WTC11 (cell line): ENCODE data around the gene DNPEP. TPM values are rescaled to one million over a fixed set of nuclear protein-coding genes. Genes with fewer than 3 reads are reported as not detected.

Experiments
- ATAC-seq: fragments of 200-7000 bp; cut with Tn5 transposase; 2 replicates; pipeline ENCODE4 v1.10.0; 2021; ENCODE audit warnings: mild to moderate bottlenecking, moderate library complexity
- CTCF ChIA-PET: fragments of 300-600 bp; sonication (Branson Sonifier 250); formaldehyde crosslinking; loops from one replicate; lab custom pipeline; 2021; ENCODE audit warnings: antibody characterized with exemption; lab: Charles Lee
- POLR2A ChIA-PET: fragments of 350-600 bp; sonication (Branson Sonifier 250); formaldehyde crosslinking; loops from one replicate; lab custom pipeline; 2021; ENCODE audit warnings: antibody characterized with exemption; lab: Charles Lee
- DNase-seq: peaks from one replicate; pipeline ENCODE4 v3.0.0; 2021; ENCODE audit warnings: low spot score
- H3K27ac Mint-ChIP-seq: 2 replicates; pipeline ENCODE4 v1.8.0; 2021; ENCODE audit warnings: mixed read lengths
- H3K27me3 Mint-ChIP-seq: 2 replicates; pipeline ENCODE4 v1.8.0; 2021; ENCODE audit warnings: low read depth, mild to moderate bottlenecking, moderate library complexity, mixed read lengths
- H3K36me3 Mint-ChIP-seq: 2 replicates; pipeline ENCODE4 v1.8.0; 2021; ENCODE audit warnings: mixed read lengths
- H3K4me1 Mint-ChIP-seq: 2 replicates; pipeline ENCODE4 v1.8.0; 2022; ENCODE audit warnings: mixed read lengths
- H3K4me3 Mint-ChIP-seq: 2 replicates; pipeline ENCODE4 v1.8.0; 2021; ENCODE audit warnings: mild to moderate bottlenecking, moderate library complexity, mixed read lengths
- H3K9me3 Mint-ChIP-seq: 2 replicates; pipeline ENCODE4 v1.8.0; 2021; ENCODE audit warnings: mixed read lengths
- ATF1 ChIP-seq: sonication (generic); formaldehyde crosslinking; IDR thresholded peaks from 2 replicates; pipeline ENCODE4 v1.8.1; 2023; ENCODE audit warnings: mild to moderate bottlenecking, moderate library complexity, missing genetic modification reagents
- CBFB ChIP-seq: sonication (generic); formaldehyde crosslinking; IDR thresholded peaks from 2 replicates; pipeline ENCODE4 v1.8.1; 2022; ENCODE audit warnings: mild to moderate bottlenecking, low read depth, missing genetic modification reagents
- CREB1 ChIP-seq: sonication (generic); formaldehyde crosslinking; IDR thresholded peaks from 2 replicates; pipeline ENCODE4 v1.8.0; 2023; ENCODE audit warnings: mild to moderate bottlenecking, missing genetic modification reagents
- E2F1 ChIP-seq: sonication (generic); formaldehyde crosslinking; IDR thresholded peaks from 2 replicates; pipeline ENCODE4 v1.8.0; 2022; ENCODE audit warnings: mild to moderate bottlenecking, missing genetic modification reagents
- ETV6 ChIP-seq: sonication (generic); formaldehyde crosslinking; IDR thresholded peaks from 2 replicates; pipeline ENCODE4 v1.8.1; 2022; ENCODE audit warnings: mild to moderate bottlenecking, missing genetic modification reagents
- FOXP1 ChIP-seq: sonication (generic); formaldehyde crosslinking; IDR thresholded peaks from 2 replicates; pipeline ENCODE4 v1.8.0; 2022; ENCODE audit warnings: missing genetic modification reagents, mild to moderate bottlenecking, moderate library complexity, borderline replicate concordance
- GABPB1 ChIP-seq: sonication (generic); formaldehyde crosslinking; IDR thresholded peaks from 2 replicates; pipeline ENCODE4 v1.8.1; 2023; ENCODE audit warnings: mild to moderate bottlenecking, missing genetic modification reagents
- HMGXB4 ChIP-seq: sonication (generic); formaldehyde crosslinking; IDR thresholded peaks from 2 replicates; pipeline ENCODE4 v1.8.1; 2023; ENCODE audit warnings: mild to moderate bottlenecking, moderate library complexity, missing genetic modification reagents
- MXD4 ChIP-seq: fragments of 250-450 bp; sonication (Bioruptor Pico); IDR thresholded peaks from 2 replicates; pipeline ENCODE4 v1.8.0; 2021; ENCODE audit warnings: mild to moderate bottlenecking, moderate library complexity, borderline replicate concordance
- MYBL2 ChIP-seq: sonication (generic); formaldehyde crosslinking; IDR thresholded peaks from 2 replicates; pipeline ENCODE4 v1.8.1; 2023; ENCODE audit warnings: mild to moderate bottlenecking, moderate library complexity, missing genetic modification reagents
- SMAD3 ChIP-seq: sonication (generic); formaldehyde crosslinking; IDR thresholded peaks from 2 replicates; pipeline ENCODE4 v1.8.0; 2022; ENCODE audit warnings: missing genetic modification reagents, mild to moderate bottlenecking, borderline replicate concordance
- ZNF219 ChIP-seq: sonication (generic); formaldehyde crosslinking; IDR thresholded peaks from 2 replicates; pipeline ENCODE4 v1.8.0; 2023; ENCODE audit warnings: missing genetic modification reagents, mild to moderate bottlenecking, borderline replicate concordance
- ZNF317 ChIP-seq: sonication (generic); formaldehyde crosslinking; IDR thresholded peaks from 2 replicates; pipeline ENCODE4 v1.8.1; 2023; ENCODE audit warnings: low read depth, mild to moderate bottlenecking, moderate library complexity, missing genetic modification reagents, borderline replicate concordance
- ZNF396 ChIP-seq: fragments of 250-450 bp; sonication (Bioruptor Pico); IDR thresholded peaks from 2 replicates; pipeline ENCODE4 v1.8.0; 2021; ENCODE audit warnings: mild to moderate bottlenecking, moderate library complexity, borderline replicate concordance
- ZNF416 ChIP-seq: fragments of 250-450 bp; sonication (Bioruptor Pico); IDR thresholded peaks from 2 replicates; pipeline ENCODE4 v1.9.0; 2021; ENCODE audit warnings: mild to moderate bottlenecking, inconsistent platforms
- ZNF423 ChIP-seq: fragments of 250-450 bp; sonication (Bioruptor Pico); IDR thresholded peaks from 2 replicates; pipeline ENCODE4 v2.1.2; 2022; ENCODE audit warnings: mild to moderate bottlenecking, moderate library complexity
- ZNF512 ChIP-seq: sonication (generic); formaldehyde crosslinking; IDR thresholded peaks from 2 replicates; pipeline ENCODE4 v1.8.1; 2022; ENCODE audit warnings: missing genetic modification reagents, borderline replicate concordance
- ZNF671 ChIP-seq: fragments of 250-450 bp; sonication (Bioruptor Pico); IDR thresholded peaks from 2 replicates; pipeline ENCODE4 v1.8.0; 2021; ENCODE audit warnings: mild to moderate bottlenecking
- total RNA-seq: library from RNA; stranded (reverse); gene quantifications from 3 replicates; pipeline ENCODE4 v1.2.3, GENCODE V29; 2021
- TF ChIP-seq, protein P1 (sequence below): fragments of 250-450 bp; sonication (Bioruptor Pico); IDR thresholded peaks from 2 replicates; pipeline ENCODE4 v2.1.2; 2022; ENCODE audit warnings: mild to moderate bottlenecking, moderate library complexity
- TF ChIP-seq, protein P2 (sequence below): sonication (generic); formaldehyde crosslinking; IDR thresholded peaks from 2 replicates; pipeline ENCODE4 v1.8.1; 2023; ENCODE audit warnings: mild to moderate bottlenecking, missing genetic modification reagents
- TF ChIP-seq, protein P3 (sequence below): sonication (generic); formaldehyde crosslinking; IDR thresholded peaks from 2 replicates; pipeline ENCODE4 v1.8.0; 2023; ENCODE audit warnings: missing genetic modification reagents, mild to moderate bottlenecking, borderline replicate concordance
- TF ChIP-seq, protein P4 (sequence below): fragments of 250-450 bp; sonication (Bioruptor Pico); IDR thresholded peaks from 2 replicates; pipeline ENCODE4 v1.8.0; 2021; ENCODE audit warnings: mild to moderate bottlenecking

The DNPEP gene
- total RNA-seq, 1 experiment from 2014 or later: 67.6 TPM

DNA sequence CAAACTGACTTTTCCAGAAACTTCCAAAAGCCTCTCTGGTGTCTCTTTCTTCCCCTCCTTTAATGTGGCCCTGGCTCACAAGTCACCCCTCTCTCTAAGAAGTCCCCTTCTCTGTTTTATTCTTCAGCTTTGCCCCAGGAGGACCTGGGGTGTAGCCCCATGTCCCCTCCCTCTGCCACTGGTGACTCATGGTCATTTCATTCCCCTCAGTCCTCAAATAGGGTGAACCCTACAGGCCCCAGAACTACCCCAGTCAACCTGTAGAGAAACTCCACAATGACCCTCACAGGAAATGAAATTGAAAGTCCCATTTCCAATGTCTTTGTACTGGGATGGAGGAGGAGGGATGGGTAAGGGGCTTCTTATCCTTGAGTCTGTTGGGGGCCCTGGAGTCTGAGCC is 40.8 kb upstream of the DNPEP start (continued):
- TF ChIP-seq CBFB (CRISPR knock-in tag) (no peak), HMGXB4 (no peak), ZNF416 (no peak), ZNF423 (CRISPR knock-in tag) (no peak)

- Mint-ChIP-seq H3K36me3 (no peaks in the 10 kb centered on the region), H3K27ac (no peak overlapping the region), H3K4me1 (no peaks in the 10 kb centered on the region; the same call in 1 of the 2 replicates), H3K27me3 (peaks cover 8% of the 10 kb centered on the region), H3K4me3 (no peak overlapping the region), H3K9me3 (no peaks in the 10 kb centered on the region)
- TF ChIP-seq MXD4 (CRISPR knock-in tag) (no peak), FOXP1 (CRISPR knock-in tag) (no peak), SMAD3 (CRISPR knock-in tag) (no peak), ZNF396 (CRISPR knock-in tag) (no peak), ZNF671 (CRISPR knock-in tag) (no peak), ETV6 (CRISPR knock-in tag) (no peak), MYBL2 (CRISPR knock-in tag) (no peak), ZNF512 (no peak), E2F1 (CRISPR knock-in tag) (no peak), GABPB1 (CRISPR knock-in tag) (no peak), CREB1 (CRISPR knock-in tag) (no peak), ZNF317 (no peak), ZNF423 (CRISPR knock-in tag) (no peak), ATF1 (CRISPR knock-in tag) (no peak), ZNF219 (no peak)
- TF ChIP-seq, protein P1, sequence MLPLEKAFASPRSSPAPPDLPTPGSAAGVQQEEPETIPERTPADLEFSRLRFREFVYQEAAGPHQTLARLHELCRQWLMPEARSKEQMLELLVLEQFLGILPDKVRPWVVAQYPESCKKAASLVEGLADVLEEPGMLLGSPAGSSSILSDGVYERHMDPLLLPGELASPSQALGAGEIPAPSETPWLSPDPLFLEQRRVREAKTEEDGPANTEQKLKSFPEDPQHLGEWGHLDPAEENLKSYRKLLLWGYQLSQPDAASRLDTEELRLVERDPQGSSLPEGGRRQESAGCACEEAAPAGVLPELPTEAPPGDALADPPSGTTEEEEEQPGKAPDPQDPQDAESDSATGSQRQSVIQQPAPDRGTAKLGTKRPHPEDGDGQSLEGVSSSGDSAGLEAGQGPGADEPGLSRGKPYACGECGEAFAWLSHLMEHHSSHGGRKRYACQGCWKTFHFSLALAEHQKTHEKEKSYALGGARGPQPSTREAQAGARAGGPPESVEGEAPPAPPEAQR (CRISPR knock-in tag): no peak
- TF ChIP-seq, protein P2, sequence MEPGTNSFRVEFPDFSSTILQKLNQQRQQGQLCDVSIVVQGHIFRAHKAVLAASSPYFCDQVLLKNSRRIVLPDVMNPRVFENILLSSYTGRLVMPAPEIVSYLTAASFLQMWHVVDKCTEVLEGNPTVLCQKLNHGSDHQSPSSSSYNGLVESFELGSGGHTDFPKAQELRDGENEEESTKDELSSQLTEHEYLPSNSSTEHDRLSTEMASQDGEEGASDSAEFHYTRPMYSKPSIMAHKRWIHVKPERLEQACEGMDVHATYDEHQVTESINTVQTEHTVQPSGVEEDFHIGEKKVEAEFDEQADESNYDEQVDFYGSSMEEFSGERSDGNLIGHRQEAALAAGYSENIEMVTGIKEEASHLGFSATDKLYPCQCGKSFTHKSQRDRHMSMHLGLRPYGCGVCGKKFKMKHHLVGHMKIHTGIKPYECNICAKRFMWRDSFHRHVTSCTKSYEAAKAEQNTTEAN (CRISPR knock-in tag): no peak
- TF ChIP-seq, protein P3, sequence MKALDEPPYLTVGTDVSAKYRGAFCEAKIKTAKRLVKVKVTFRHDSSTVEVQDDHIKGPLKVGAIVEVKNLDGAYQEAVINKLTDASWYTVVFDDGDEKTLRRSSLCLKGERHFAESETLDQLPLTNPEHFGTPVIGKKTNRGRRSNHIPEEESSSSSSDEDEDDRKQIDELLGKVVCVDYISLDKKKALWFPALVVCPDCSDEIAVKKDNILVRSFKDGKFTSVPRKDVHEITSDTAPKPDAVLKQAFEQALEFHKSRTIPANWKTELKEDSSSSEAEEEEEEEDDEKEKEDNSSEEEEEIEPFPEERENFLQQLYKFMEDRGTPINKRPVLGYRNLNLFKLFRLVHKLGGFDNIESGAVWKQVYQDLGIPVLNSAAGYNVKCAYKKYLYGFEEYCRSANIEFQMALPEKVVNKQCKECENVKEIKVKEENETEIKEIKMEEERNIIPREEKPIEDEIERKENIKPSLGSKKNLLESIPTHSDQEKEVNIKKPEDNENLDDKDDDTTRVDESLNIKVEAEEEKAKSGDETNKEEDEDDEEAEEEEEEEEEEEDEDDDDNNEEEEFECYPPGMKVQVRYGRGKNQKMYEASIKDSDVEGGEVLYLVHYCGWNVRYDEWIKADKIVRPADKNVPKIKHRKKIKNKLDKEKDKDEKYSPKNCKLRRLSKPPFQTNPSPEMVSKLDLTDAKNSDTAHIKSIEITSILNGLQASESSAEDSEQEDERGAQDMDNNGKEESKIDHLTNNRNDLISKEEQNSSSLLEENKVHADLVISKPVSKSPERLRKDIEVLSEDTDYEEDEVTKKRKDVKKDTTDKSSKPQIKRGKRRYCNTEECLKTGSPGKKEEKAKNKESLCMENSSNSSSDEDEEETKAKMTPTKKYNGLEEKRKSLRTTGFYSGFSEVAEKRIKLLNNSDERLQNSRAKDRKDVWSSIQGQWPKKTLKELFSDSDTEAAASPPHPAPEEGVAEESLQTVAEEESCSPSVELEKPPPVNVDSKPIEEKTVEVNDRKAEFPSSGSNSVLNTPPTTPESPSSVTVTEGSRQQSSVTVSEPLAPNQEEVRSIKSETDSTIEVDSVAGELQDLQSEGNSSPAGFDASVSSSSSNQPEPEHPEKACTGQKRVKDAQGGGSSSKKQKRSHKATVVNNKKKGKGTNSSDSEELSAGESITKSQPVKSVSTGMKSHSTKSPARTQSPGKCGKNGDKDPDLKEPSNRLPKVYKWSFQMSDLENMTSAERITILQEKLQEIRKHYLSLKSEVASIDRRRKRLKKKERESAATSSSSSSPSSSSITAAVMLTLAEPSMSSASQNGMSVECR (CRISPR knock-in tag): no peak
- TF ChIP-seq, protein P4, sequence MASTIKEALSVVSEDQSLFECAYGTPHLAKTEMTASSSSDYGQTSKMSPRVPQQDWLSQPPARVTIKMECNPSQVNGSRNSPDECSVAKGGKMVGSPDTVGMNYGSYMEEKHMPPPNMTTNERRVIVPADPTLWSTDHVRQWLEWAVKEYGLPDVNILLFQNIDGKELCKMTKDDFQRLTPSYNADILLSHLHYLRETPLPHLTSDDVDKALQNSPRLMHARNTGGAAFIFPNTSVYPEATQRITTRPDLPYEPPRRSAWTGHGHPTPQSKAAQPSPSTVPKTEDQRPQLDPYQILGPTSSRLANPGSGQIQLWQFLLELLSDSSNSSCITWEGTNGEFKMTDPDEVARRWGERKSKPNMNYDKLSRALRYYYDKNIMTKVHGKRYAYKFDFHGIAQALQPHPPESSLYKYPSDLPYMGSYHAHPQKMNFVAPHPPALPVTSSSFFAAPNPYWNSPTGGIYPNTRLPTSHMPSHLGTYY: no peak
- ATAC-seq: no peak
- no peak for DNase-seq
- ChIA-PET POLR2A (no interaction called here), CTCF (interaction anchor here (2.6 kb wide), 1 partner anchor 32 kb away, joined by 14 read pairs; no protein-coding TSS in a partner anchor)
Observed at GRCh38 chr2:219426534-219427136, 38.9 kb upstream of the DNPEP start.
